ENCODE data around the gene SPAG6. TPM values are rescaled to one million over a fixed set of nuclear protein-coding genes. Genes with fewer than 3 reads are reported as not detected.

SPAG6 gene
- total RNA-seq, 2 experiments from 2014 or later: 1.2 to 1.4 TPM

DNA sequence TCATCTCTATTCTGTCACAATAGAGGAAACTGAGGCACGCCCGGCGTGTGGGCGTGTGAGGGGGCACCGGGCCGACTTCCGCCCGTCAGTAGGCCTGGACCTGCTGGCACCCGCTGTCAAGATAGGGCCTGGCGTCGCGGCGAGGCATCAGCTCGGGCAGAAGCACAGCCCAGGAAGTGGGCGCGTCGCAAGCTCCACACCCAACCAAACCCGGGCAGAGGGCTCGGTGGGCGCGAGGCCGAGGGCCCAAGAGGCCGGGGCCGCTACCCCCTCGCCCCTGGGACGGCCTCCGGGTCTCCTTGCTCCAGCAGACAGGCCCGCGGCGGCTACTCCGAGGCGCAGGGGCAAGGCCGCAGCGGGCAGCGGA is 91.2 kb downstream of the SPAG6 start:
- ChIA-PET POLR2A (interaction anchor here (0.8 to 3.9 kb wide), 34 partner anchors 11 to 910 kb away, joined by 3 to 41 read pairs (median 5); partner anchors contain the start of genes COMMD3, DNAJC1, PIP4K2A and SKIDA1), CTCF (interaction anchor here (0.8 to 1.6 kb wide), 4 partner anchors 97 to 433 kb away, joined by 3 to 4 read pairs (median 4); partner anchors contain the start of gene DNAJC1)
- peak overlapping the region; percentile 92 for H3K4me3 Mint-ChIP-seq
- no peaks in the 10 kb centered on the region for H3K9me3 Mint-ChIP-seq
- peak overlapping the region; percentile 95 for H3K27ac Mint-ChIP-seq
- peaks cover 4% of the 10 kb centered on the region for H3K36me3 Mint-ChIP-seq (ENCODE audit: low read depth)
- peaks cover 2% of the 10 kb centered on the region for H3K27me3 Mint-ChIP-seq
- peaks cover 47% of the 10 kb centered on the region for H3K4me1 Mint-ChIP-seq
- peak; percentile 57 for DNase-seq

DNA sequence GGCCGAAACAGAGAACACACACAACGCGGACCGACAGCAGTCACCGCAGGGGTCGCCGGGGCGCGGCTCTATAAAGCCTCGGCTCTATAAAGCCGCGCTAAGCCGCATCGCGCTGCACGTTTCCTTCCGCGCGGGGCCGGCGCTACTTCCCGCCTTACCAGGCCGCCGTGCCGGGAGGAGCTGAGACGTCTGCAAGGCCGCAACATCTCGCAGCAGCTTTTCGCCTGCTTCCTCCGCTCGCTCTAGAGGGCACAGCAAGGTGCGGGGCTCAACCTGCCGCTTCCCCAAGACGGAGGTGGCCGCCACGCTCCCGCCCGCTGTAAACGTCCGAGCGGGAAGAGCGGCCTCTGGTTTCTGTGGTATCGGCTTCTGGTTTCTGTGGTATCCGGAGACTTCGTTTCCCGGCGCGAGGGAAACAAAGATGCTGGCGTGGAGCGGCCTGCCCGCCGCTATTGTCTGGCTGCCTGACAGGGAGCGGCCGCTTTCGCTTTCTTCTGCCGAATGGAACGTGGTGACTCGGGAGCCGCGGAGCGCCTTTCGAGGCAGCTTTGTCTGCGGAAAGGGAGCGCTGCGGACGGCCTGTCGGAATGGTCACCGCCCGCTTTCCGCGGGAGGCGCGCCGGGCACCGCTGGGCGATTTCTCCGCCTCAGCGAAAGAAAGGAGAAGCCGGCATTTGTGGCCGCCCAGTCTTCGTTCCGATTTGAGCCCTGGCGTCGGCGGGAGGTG is 91.8 kb downstream of the SPAG6 start:
- CTCF ChIA-PET: interaction anchor here (0.6 to 1.6 kb wide), 5 partner anchors 97 to 434 kb away, joined by 3 to 6 read pairs (median 4); partner anchors contain the start of gene DNAJC1
- Mint-ChIP-seq H3K4me1 (peaks cover 47% of the 10 kb centered on the region), H3K9me3 (no peaks in the 10 kb centered on the region), H3K27me3 (peaks cover 2% of the 10 kb centered on the region), H3K36me3 (ENCODE audit: low read depth) (peaks cover 4% of the 10 kb centered on the region), H3K27ac (peak overlapping the region; percentile 95), H3K4me3 (peak overlapping the region; percentile 92)
- peak; percentile 88 for DNase-seq
- POLR2A ChIA-PET: interaction anchor here (0.6 to 3.9 kb wide), 37 partner anchors 9 to 911 kb away, joined by 3 to 41 read pairs (median 4); partner anchors contain the start of genes COMMD3, DNAJC1, PIP4K2A and SKIDA1

DNA sequence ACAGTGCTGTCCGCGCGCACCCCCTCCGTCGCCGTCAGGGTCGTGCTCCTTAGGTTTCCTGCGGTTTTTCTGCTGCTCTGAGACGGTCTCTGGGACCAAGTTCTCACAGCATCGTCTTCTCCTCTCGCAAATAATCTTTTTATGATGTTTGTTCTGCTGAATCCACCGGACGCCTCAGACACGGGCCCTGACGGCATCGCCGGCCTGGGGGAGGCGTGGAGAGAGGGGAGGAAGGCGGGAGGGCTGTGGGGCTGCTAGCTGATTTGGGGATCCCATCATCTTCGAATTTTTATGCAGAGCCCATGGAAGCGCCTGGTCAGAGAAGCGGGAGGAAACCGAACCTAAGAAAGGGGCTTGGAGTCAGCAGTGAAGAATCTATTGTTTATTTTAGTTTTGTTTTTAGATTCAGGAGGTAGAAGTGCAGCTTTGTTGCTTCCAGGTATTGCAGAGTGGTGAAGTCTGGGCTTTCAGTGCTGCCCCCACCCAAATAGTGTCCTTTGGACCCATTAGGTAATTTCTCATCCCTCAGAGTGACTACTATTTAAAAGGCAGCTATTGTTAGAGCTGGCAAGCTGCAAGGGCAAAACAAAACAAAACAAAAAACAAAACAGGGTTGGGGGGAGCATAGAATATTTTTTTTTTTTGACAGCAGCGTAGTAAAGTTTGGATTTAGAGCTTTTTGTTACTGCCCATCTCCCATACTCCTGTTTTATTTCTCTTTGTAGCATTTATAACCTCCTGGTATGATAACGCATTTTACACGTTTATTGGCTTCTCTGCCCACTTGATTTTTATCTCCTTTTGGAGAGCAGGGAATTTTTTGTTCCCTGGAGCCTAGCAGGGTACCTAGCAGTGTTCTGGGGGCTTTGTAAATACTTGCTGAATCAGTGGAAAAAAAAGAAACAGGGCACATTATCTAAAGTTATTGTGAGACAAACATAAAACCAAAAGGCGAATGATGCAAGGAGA is 92.6 kb downstream of the SPAG6 start:
- ChIA-PET CTCF (interaction anchor here (0.6 to 1.1 kb wide), 2 partner anchors 98 to 427 kb away, joined by 4 to 6 read pairs; no protein-coding TSS in a partner anchor), POLR2A (interaction anchor here (1.0 to 3.9 kb wide), 21 partner anchors 8 to 440 kb away, joined by 3 to 41 read pairs (median 6); partner anchors contain the start of genes COMMD3, DNAJC1 and PIP4K2A)
- peak; percentile 50 for DNase-seq
- Mint-ChIP-seq H3K27me3 (peaks cover 2% of the 10 kb centered on the region), H3K9me3 (no peaks in the 10 kb centered on the region), H3K36me3 (ENCODE audit: low read depth) (peaks cover 4% of the 10 kb centered on the region), H3K4me3 (peak overlapping the region; percentile 92), H3K27ac (peak overlapping the region; percentile 95), H3K4me1 (peaks cover 47% of the 10 kb centered on the region)

DNA sequence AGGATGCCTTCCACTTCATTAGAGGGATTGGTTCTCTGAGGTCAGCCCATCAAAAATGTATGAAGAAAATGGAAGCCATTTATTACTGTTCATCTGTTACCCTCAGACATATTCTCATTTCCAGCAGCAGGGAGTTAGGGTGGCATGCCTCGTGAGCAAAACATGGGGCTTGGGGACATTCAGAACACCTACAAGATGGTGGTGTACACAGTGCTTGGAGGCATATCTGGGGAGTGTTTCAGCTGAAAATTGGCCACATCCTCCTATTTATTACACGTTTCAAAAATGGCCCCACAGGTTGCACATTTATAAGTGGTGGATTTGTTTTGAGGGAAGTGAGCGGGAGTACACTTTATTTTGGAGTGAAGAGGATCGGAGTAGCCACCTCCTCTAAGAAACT is 93.4 kb downstream of the SPAG6 start:
- Mint-ChIP-seq H3K36me3 (ENCODE audit: low read depth) (peaks cover 4% of the 10 kb centered on the region), H3K4me1 (peaks cover 44% of the 10 kb centered on the region), H3K27me3 (peaks cover 2% of the 10 kb centered on the region), H3K4me3 (peak overlapping the region; percentile 92), H3K27ac (peak overlapping the region; percentile 70), H3K9me3 (no peaks in the 10 kb centered on the region)
- POLR2A ChIA-PET: interaction anchor here (1.1 to 3.9 kb wide), 7 partner anchors 36 to 441 kb away, joined by 3 to 41 read pairs (median 15); partner anchors contain the start of genes COMMD3 and DNAJC1
- CTCF ChIA-PET: no interaction called here
- DNase-seq: no peak

DNA sequence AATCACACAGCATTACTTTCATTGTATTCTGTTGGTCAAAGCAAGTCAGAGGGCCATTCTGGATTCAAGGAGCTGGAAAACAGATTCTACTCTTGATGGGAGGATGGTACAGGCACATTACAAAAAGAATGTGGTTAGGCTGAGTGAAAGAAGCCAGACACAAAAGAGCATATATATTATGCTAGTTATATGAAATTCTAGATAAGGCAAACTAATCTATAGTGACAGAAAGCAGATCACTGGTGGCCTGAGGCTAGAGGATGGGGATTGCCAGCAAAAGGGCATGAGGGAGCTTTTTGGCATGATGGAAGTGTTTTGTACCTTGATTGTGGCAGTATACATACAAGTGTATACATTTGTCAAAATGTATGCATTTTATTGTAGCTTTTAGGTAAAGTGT is 96.8 kb downstream of the SPAG6 start:
- no peaks in the 10 kb centered on the region for H3K9me3 Mint-ChIP-seq
- H3K4me3 Mint-ChIP-seq: no peak overlapping the region
- no peak for DNase-seq
- POLR2A ChIA-PET: no interaction called here
- CTCF ChIA-PET: no interaction called here
- no peak overlapping the region for H3K27ac Mint-ChIP-seq
- H3K27me3 Mint-ChIP-seq: peaks cover 12% of the 10 kb centered on the region
- peaks cover 4% of the 10 kb centered on the region for H3K36me3 Mint-ChIP-seq (ENCODE audit: low read depth)
- H3K4me1 Mint-ChIP-seq: peaks cover 21% of the 10 kb centered on the region

DNA sequence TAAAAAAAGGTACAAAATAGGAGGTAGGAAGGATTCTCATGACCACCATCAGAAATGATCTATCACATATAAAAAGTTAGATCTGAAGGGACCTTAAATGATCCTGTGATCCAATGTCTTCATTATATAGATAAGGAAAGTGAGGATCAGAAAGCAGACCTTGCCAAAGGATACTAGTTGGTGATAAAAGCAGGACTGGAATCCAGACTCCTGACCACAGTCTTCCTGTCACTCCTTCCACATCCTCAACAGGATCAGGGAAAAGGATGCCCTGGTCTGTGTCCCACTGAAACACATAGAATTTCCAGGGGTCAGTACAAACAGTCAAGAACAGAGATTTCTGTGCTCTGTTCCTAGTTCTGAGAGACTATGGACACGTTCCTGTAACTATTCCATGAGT is 97.2 kb downstream of the SPAG6 start:
- no peaks in the 10 kb centered on the region for H3K9me3 Mint-ChIP-seq
- no peak overlapping the region for H3K4me3 Mint-ChIP-seq
- H3K27me3 Mint-ChIP-seq: peaks cover 12% of the 10 kb centered on the region
- DNase-seq: no peak
- POLR2A ChIA-PET: no interaction called here
- peaks cover 21% of the 10 kb centered on the region for H3K4me1 Mint-ChIP-seq
- peaks cover 4% of the 10 kb centered on the region for H3K36me3 Mint-ChIP-seq (ENCODE audit: low read depth)
- CTCF ChIA-PET: no interaction called here
- H3K27ac Mint-ChIP-seq: no peak overlapping the region

DNA sequence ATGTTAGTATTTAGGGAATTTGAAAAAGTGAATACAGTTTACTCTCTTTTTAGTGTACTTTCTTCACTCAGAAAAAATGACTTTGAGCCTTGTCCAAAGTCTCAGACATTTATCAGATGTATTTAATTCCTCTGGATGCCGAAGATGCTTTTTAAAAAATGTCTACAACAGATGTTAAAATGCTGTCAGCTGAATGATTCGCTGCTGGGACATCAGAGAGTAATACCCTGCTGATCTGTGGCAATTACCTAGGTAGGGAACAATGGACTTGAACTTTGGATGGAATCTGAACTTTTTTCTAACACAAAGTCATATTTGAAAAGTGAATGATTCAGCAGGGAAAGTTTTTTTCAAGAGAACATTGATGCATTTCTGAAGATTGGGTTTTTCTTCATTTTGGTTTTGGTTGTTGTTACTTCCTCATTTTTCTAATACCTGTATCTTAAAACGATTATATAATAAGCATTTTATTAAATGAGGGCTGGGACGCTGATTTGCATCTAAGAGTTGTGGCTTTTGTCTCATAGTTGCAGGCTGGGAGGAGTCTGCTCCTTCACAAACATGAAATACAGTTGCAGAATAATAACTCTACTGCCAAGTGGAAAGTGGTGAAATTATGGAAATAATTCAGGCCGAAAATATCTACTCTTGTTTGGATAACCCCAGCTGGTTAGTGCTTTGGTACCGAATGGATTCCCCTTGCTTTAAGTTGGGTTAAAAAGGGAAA is 98.0 kb downstream of the SPAG6 start:
- no peak for DNase-seq
- Mint-ChIP-seq H3K9me3 (no peaks in the 10 kb centered on the region), H3K27ac (no peak overlapping the region), H3K4me3 (no peak overlapping the region), H3K27me3 (peaks cover 13% of the 10 kb centered on the region), H3K4me1 (peaks cover 14% of the 10 kb centered on the region), H3K36me3 (ENCODE audit: low read depth) (peaks cover 4% of the 10 kb centered on the region)
- CTCF ChIA-PET: no interaction called here
- POLR2A ChIA-PET: no interaction called here

DNA sequence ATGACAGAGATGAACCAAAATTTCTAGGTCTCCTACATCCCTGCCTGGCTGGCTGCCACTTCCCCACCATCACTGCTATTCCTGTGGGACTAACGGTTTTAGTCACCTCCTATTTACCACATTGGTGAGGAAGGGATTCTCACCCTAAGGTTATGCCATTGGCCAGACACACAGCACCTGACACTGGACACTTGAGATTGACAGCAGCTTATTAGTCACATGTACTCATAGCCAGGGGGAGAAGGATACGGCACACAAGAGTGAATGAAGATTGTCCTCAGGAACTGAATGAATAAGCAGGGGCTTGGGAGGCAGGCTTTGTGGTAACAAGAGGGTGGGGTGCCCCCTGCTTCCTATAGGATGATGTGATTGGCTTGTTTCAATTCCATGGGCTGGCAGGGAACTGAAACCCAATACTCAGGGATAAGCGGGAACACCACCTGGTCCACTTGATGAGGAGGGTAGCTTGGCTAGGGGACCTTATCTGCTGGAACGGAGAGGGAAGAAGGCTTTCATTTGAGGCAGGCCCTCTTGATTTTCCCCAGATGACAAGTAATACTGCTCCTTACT is 99.0 kb downstream of the SPAG6 start:
- ChIA-PET POLR2A (no interaction called here), CTCF (no interaction called here)
- Mint-ChIP-seq H3K27me3 (peaks cover 13% of the 10 kb centered on the region), H3K9me3 (no peaks in the 10 kb centered on the region), H3K27ac (no peak overlapping the region), H3K36me3 (ENCODE audit: low read depth) (no peaks in the 10 kb centered on the region), H3K4me3 (no peak overlapping the region), H3K4me1 (peaks cover 4% of the 10 kb centered on the region)
- DNase-seq: no peak

DNA sequence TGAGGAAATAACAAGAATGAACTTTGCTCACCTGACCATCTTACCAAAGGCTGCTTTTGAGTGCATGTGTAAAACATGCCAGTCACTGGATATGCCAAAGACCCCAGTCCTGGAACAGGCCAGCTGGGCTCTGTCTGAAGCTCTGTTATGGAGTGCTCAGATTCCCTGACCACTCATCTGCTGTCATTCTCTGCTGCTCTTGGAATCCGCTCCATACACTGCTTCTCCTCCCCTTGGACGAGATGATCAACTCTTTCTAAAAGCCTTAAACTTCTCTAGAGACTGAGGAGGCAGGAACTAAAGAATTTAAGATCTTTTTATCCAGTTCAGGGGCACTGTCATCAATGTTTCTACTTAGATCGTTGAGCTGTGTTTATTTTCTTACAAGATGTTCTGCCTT is 100.2 kb downstream of the SPAG6 start:
- Mint-ChIP-seq H3K4me1 (no peaks in the 10 kb centered on the region), H3K9me3 (no peaks in the 10 kb centered on the region), H3K4me3 (no peak overlapping the region), H3K27me3 (peaks cover 13% of the 10 kb centered on the region), H3K27ac (no peak overlapping the region), H3K36me3 (ENCODE audit: low read depth) (no peaks in the 10 kb centered on the region)
- CTCF ChIA-PET: no interaction called here
- DNase-seq: no peak
- POLR2A ChIA-PET: interaction anchor here (1.6 kb wide), 1 partner anchor 8 kb away, joined by 4 read pairs; no protein-coding TSS in a partner anchor

DNA sequence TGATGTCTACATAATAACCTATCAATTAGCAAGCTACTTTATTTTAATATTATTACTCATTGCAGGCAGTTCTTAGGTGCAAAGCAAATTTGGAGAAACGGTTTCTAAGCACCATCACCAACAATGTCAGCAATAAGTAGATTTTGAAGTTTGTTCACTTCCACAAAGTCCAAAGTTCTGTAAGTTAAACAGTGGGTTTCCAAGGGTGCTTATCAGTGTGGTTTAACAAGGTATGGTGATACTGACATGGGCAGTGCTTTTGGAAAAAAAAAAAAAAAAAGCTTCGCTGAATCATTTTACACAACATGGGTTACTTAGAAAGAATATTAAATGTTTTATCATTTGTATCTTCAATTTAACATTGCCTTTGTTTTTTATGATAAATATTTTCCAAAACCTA is 101.8 kb downstream of the SPAG6 start:
- no peak for DNase-seq
- POLR2A ChIA-PET: interaction anchor here (1.6 kb wide), 1 partner anchor 9 kb away, joined by 4 read pairs; no protein-coding TSS in a partner anchor
- no peak overlapping the region for H3K27ac Mint-ChIP-seq
- no peak overlapping the region for H3K4me3 Mint-ChIP-seq
- no peaks in the 10 kb centered on the region for H3K4me1 Mint-ChIP-seq
- CTCF ChIA-PET: interaction anchor here (0.7 kb wide), 1 partner anchor 217 kb away, joined by 3 read pairs; no protein-coding TSS in a partner anchor
- no peaks in the 10 kb centered on the region for H3K9me3 Mint-ChIP-seq
- no peaks in the 10 kb centered on the region for H3K36me3 Mint-ChIP-seq (ENCODE audit: low read depth)
- H3K27me3 Mint-ChIP-seq: peaks cover 11% of the 10 kb centered on the region

DNA sequence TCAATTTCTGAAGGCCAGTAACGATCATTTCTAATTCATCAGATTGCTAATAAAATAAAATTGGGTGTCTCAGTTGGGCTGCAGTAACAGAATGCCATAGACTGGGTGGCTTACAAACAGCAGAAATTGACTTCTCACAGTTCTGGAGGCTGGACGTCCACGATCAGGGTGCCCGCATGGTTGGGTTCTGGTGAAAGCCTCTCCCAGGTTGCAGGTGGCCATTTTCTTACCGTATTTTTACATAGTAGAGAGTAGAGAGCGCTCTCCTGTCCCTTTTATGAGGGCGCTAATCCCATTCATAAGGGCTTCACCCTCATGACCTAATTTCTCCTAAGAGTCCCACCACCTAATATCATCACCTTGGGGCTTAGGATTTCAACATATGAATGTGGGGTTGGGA is 106.0 kb downstream of the SPAG6 start:
- H3K27ac Mint-ChIP-seq: no peak overlapping the region
- H3K36me3 Mint-ChIP-seq (ENCODE audit: low read depth): no peaks in the 10 kb centered on the region
- ChIA-PET POLR2A (no interaction called here), CTCF (no interaction called here)
- H3K27me3 Mint-ChIP-seq: peaks cover 4% of the 10 kb centered on the region
- no peak overlapping the region for H3K4me3 Mint-ChIP-seq
- DNase-seq: no peak
- peaks cover 9% of the 10 kb centered on the region for H3K4me1 Mint-ChIP-seq
- no peaks in the 10 kb centered on the region for H3K9me3 Mint-ChIP-seq

DNA sequence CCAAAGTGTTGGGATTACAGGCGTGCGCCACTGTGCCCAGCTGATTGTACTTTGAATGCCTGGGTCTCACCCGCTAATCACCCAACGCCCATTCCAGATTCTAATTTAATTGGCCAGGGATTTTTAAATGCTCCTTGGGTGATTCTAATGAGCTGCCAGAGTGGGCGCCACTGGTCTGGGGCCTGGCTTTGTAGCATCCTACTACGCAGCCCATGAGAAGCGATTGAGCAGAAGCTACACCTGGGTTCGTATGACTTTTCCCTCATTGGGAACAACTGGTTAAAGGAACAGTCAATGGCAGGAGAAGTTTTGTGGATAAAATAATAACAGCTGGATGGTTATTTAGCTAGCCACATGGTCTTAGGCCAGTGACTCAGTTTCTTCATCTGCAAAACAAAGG is 108.0 kb downstream of the SPAG6 start:
- H3K27ac Mint-ChIP-seq: no peak overlapping the region
- peaks cover under 1% of the 10 kb centered on the region for H3K27me3 Mint-ChIP-seq
- POLR2A ChIA-PET: no interaction called here
- H3K4me1 Mint-ChIP-seq: peaks cover 9% of the 10 kb centered on the region
- H3K9me3 Mint-ChIP-seq: no peaks in the 10 kb centered on the region
- DNase-seq: no peak
- no peak overlapping the region for H3K4me3 Mint-ChIP-seq
- H3K36me3 Mint-ChIP-seq (ENCODE audit: low read depth): no peaks in the 10 kb centered on the region
- CTCF ChIA-PET: no interaction called here
